K562 (cell line): ENCODE results near the gene RAPSN.

ENCODE experiments used
- CAMTA2 ChIP-seq: fragments of 250-450 bp; sonication (Bioruptor Pico); conservative IDR thresholded peaks from 2 replicates; pipeline ENCODE4 v1.5.1; 2022
- FUS ChIP-seq: fragments of 200-400 bp; formaldehyde crosslinking; optimal IDR thresholded peaks from 2 replicates; pipeline ENCODE3; 2017; ENCODE audit warnings: low read depth, low read length
- ILF3 ChIP-seq: fragments of 450-650 bp; IDR thresholded peaks from 2 replicates; pipeline ENCODE4 v1.6.1; 2018; ENCODE audit warnings: antibody characterized with exemption, mild to moderate bottlenecking, moderate library complexity, borderline replicate concordance
- KAT7 ChIP-seq: sonication (generic); formaldehyde crosslinking; IDR thresholded peaks from 2 replicates; pipeline ENCODE4 v1.8.0; 2022; ENCODE audit warnings: missing genetic modification reagents, mild to moderate bottlenecking, borderline replicate concordance
- KLF16 ChIP-seq: IDR thresholded peaks from 2 replicates; pipeline ENCODE4 v1.6.1; 2016; ENCODE audit warnings: antibody characterized with exemption
- MBD2 ChIP-seq: sonication (generic); IDR thresholded peaks from 2 replicates; pipeline ENCODE4 v1.6.1; 2016; ENCODE audit warnings: low read depth, borderline replicate concordance
- SNRNP70 ChIP-seq: fragments of 200-400 bp; formaldehyde crosslinking; optimal IDR thresholded peaks from 2 replicates; pipeline ENCODE3; 2017; ENCODE audit warnings: low read depth, low read length
- TF ChIP-seq, protein P1 (sequence below): fragments of 450-650 bp; IDR thresholded peaks from 2 replicates; pipeline ENCODE4 v1.6.1; 2017; ENCODE audit warnings: antibody characterized with exemption, mild to moderate bottlenecking
- TF ChIP-seq, protein P2 (sequence below), 3 experiments: IDR thresholded peaks in 2 of 3; conservative IDR thresholded peaks in 1 of 3; 2 replicates each; pipeline ENCODE4 v1.5.1; 2011 to 2012; ENCODE audit warnings: low read length in 3 of 3, mild to moderate bottlenecking in 3 of 3, control low read depth in 2 of 3, improper control_type of control experiment in 1 of 3, inconsistent platforms in 1 of 3, low read depth in 1 of 3, mixed read lengths in 1 of 3, moderate library complexity in 1 of 3; ENCODE audit not compliant: insufficient read depth in 2 of 3

DNA sequence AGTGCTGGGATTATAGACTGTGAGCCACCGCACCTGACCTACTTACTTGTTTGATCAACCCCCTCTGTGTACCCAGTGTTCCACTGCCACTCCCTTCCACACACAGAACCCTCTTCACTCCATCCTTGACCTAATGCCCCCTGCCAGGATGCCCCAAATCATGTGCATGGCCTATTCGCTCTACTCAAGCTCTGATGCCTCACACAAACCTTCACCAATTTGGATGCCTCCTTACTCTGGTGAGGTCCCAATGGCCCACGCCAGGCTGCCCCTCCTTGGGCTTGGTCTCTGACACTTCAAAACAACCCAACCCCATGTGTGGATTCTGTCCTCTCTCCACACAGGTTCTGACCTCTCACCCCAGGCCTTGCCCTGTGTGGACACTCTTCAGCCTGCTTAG is 13.2 kb downstream of the RAPSN start:
- no peak for TF ChIP-seq KLF16
- TF ChIP-seq SNRNP70, result no peak
- TF ChIP-seq MBD2, result no peak
- no peak for TF ChIP-seq ILF3
- TF ChIP-seq KAT7 (CRISPR knock-in tag), result no peak
- no peak for TF ChIP-seq CAMTA2
- TF ChIP-seq, protein P1, sequence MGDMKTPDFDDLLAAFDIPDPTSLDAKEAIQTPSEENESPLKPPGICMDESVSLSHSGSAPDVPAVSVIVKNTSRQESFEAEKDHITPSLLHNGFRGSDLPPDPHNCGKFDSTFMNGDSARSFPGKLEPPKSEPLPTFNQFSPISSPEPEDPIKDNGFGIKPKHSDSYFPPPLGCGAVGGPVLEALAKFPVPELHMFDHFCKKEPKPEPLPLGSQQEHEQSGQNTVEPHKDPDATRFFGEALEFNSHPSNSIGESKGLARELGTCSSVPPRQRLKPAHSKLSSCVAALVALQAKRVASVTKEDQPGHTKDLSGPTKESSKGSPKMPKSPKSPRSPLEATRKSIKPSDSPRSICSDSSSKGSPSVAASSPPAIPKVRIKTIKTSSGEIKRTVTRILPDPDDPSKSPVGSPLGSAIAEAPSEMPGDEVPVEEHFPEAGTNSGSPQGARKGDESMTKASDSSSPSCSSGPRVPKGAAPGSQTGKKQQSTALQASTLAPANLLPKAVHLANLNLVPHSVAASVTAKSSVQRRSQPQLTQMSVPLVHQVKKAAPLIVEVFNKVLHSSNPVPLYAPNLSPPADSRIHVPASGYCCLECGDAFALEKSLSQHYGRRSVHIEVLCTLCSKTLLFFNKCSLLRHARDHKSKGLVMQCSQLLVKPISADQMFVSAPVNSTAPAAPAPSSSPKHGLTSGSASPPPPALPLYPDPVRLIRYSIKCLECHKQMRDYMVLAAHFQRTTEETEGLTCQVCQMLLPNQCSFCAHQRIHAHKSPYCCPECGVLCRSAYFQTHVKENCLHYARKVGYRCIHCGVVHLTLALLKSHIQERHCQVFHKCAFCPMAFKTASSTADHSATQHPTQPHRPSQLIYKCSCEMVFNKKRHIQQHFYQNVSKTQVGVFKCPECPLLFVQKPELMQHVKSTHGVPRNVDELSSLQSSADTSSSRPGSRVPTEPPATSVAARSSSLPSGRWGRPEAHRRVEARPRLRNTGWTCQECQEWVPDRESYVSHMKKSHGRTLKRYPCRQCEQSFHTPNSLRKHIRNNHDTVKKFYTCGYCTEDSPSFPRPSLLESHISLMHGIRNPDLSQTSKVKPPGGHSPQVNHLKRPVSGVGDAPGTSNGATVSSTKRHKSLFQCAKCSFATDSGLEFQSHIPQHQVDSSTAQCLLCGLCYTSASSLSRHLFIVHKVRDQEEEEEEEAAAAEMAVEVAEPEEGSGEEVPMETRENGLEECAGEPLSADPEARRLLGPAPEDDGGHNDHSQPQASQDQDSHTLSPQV, result no peak
- no peak for TF ChIP-seq FUS
- TF ChIP-seq, protein P2, sequence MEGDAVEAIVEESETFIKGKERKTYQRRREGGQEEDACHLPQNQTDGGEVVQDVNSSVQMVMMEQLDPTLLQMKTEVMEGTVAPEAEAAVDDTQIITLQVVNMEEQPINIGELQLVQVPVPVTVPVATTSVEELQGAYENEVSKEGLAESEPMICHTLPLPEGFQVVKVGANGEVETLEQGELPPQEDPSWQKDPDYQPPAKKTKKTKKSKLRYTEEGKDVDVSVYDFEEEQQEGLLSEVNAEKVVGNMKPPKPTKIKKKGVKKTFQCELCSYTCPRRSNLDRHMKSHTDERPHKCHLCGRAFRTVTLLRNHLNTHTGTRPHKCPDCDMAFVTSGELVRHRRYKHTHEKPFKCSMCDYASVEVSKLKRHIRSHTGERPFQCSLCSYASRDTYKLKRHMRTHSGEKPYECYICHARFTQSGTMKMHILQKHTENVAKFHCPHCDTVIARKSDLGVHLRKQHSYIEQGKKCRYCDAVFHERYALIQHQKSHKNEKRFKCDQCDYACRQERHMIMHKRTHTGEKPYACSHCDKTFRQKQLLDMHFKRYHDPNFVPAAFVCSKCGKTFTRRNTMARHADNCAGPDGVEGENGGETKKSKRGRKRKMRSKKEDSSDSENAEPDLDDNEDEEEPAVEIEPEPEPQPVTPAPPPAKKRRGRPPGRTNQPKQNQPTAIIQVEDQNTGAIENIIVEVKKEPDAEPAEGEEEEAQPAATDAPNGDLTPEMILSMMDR (IDR thresholded peaks at IDR 0.05 in 2 of 3, conservative IDR thresholded peaks at IDR 0.05 in 1 of 3; ENCODE audit: insufficient read depth in 2 of 3, low read depth in 1 of 3, low read length in 3 of 3), result no peak
